ENCODE measurements around the gene NRGN. TPM values are rescaled to one million over a fixed set of nuclear protein-coding genes. Genes with fewer than 3 reads are reported as not detected.

NRGN gene
- total RNA-seq, 1 donor from 2014 or later = 4.1 TPM

DNA sequence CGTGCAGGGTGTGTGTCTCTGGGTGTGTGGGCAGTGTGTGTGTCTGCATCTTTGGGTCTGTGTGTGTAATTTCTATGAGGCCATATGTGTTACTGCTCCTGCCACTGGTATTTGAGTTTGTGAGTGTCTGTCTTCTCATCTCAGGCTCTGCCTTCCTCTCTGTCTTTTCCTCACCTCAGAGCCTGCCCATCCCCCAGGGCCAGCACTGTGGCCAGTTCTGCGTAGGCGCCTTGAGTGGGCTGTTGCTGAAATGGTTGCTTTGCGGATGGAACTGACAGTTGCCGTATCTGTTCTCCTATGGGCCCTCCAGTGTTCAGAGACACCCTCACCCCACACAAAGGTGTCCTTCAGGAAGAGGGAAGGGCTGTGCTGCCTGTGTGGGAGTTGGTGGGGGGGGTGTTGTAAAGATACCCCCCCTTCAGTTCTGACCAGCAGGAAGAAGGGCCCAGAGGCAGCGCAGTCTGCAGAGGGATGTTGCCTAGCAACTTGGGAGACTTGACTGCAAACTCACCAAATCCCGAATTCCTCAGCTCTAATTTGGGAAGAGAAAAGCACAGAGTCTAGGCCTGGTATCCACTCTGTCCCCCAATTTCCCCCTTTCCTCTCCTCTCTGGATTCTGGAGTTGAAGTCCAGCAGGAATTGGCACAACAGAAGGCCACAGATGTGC, 2.0 kb upstream of the NRGN start:
- intact Hi-C loops (cut with micrococcal nuclease) = no loop called here
- no peak for ATAC-seq
- DNase-seq = no peak

DNA sequence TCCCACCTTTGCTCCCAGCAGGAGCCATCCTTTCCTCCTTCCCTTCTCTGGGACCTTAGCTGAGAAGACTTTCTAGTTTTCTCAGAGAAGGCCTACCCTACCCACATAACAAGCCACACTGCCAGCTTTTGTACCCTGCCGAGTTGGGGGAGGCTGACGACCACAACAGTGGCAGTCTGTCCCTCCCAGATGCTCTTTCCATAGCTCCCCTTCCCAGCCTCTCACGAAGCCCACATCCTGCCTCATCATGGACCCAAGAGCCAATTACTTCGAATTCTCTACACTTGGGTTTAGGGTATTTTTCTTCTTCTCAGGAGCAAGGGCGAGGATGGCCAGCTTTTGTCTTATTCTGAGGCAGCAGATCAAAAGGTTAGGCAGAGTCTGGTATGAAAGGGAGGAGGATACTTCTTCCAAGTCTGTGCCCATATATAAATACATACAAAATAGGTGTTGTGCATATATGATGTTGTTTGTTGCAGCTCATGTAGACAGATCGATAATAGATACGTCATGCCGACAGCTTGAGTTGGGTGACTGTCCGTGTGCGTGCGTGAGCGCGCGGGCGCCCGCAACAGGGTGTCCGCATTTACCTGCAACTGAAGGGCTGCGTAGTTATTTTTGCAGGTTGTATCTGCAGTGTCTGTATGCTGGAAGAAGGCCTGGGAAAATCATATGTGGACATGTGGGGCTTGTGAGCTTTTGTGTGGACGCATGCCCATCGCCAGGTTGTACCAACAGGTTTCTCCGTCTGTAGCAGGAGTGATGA, 846 bp upstream of the NRGN start:
- intact Hi-C loops (cut with micrococcal nuclease) = no loop called here
- no peak for DNase-seq
- no peak for ATAC-seq

DNA sequence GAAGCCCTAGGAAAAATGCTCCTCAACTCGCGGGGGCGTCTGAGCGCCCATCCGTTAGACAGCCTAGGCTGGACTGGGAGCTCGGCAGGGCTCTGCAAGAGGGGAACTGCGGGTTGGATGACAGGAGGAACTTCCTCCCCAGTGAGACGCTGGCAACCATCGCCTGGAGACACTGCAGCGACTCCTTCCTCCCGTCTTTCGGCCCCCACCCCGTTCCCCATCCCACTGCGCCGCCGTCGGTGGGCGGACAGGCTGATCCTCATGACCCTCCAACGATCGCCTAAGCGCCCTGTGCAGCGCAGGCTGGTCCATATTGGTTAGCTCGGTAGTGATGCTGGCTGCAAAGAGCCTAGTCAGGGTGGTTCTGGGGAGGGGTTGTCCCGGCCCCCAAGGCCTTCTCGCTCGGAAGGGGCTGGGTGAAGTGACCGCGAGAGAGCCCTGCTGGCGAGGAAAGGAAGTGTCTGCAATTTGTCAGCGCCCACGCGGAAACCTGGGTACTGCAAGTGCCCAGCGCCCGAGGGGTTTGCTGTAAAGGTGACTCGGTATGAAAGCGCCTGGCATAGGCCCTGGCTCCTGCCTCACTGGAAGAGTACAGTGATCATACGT, 638 bp downstream of the NRGN start:
- peak; percentile 49 for DNase-seq
- peak; percentile 51 for ATAC-seq
- intact Hi-C loops (cut with micrococcal nuclease) = no loop called here

DNA sequence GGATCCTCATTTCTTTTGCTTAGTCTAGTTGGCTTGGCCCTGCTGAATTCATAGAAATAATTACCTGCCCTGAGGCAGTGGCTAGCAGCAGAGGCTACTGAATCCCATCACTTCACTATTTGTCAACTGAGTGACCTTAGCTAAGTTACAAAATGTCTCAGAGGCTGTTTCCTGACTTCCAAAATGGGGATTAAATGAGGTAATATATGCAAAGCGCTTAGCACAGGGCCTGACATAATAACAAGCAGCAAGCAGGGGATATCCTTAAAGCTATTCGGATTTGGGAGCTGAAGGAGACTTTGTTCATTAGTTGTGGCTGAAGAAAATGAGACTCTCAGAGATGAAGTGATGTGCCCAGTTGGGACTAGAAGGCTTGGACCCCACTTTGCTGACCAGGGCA, 2.8 kb downstream of the NRGN start:
- no peak for DNase-seq
- ATAC-seq = no peak
- intact Hi-C loops (cut with micrococcal nuclease) = no loop called here

DNA sequence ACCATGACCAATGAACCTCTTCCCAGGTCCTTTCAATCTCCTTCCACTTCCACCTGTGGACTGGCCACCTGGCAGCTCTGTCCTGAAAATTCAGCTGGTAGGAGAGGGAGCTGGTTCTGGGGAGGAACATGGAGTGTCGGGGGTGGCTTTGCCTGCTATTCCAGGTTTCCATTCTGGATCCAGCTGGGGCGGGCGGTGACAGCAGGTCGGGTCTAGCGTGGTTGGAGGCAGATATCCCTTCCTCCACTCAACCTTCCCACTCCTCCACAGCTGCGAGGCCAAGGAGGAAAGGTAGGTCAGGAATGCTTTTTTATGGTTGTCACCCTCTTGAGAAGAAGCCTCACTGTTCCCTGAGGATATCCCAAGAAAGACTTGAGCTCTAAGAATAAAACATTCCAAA, 3.3 kb downstream of the NRGN start:
- intact Hi-C loops (cut with micrococcal nuclease) = no loop called here
- DNase-seq = no peak
- no peak for ATAC-seq

DNA sequence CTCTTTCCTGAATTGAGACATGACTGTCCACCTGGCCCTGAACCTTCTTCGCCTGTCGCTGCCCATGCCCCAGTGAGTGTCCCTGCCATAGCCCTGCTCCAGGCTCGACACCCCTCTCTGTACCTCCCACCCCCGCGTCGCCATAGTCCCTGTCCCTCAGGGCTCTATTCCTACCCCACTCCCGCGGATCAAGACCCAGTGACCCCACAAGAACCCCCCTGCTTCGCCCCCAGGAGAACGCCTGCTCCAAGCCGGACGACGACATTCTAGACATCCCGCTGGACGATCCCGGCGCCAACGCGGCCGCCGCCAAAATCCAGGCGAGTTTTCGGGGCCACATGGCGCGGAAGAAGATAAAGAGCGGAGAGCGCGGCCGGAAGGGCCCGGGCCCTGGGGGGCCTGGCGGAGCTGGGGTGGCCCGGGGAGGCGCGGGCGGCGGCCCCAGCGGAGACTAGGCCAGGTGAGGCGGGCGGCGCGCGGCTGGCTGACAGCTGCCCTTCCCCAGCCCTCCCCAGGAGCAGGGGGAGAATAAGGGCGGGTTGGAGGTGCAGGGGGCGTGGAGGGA, 5.6 kb downstream of the NRGN start:
- ATAC-seq = no peak
- DNase-seq = no peak
- intact Hi-C loops (cut with micrococcal nuclease) = no loop called here

DNA sequence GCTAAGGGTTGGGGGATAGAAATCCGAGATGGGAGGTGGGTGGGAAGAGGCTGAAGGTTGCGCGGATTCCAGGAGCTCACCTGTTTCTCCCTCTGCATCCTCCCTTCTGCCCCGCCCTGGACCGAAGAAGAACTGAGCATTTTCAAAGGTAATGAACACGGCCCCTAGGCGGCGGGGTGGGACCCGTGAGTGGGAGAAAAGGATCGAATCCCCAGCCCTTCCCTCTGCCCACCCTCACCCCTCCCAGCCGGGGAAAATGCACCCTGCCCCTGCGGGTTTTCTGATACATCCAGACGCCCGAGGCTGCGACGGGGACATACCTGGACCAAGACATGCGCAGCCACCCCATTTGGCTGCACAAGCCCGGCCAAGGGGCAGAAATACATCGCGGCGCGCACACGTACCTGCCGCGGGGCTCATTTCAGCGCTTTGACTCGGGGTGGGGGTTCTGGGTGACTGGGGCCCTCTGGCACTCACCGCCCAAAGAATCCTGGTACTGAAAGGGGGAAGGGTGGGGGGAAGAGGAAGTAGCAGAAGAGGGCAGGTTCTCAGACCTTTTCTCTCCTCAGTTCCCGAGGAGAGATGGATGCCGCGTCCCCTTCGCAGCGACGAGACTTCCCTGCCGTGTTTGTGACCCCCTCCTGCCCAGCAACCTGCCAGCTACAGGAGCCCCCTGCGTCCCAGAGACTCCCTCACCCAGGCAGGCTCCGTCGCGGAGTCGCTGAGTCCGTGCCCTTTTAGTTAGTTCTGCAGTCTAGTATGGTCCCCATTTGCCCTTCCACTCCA, 6.3 kb downstream of the NRGN start:
- no peak for DNase-seq
- ATAC-seq = no peak
- intact Hi-C loops (cut with micrococcal nuclease) = no loop called here

DNA sequence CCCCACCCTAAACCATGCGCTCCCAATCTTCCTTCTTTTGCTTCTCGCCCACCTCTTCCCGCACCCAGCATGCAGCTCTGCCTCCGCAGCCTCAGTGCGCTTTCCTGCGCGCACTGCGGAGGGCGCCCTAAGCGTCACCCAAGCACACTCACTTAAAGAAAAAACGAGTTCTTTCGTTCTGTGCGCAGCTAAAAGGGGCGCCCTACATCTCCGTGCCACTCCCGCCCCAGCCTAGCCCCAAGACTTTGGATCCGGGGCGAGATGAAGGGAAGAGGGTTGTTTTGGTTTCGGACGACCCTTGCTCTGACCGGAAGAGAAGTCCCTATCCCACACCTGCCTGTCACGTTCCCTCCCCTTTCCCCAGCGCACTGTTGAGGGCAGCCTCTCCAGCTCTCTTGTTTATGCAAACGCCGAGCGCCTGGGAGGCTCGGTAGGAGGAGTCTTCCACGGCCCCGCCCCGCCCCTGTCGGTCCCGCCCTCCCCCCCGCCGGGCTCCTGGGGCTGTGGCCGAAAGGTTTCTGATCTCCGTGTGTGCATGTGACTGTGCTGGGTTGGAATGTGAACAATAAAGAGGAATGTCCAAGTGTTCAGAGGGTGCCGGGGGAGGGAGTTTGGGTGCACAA, 7.0 kb downstream of the NRGN start:
- intact Hi-C loops (cut with micrococcal nuclease) = no loop called here
- peak; percentile 88 for ATAC-seq

DNA sequence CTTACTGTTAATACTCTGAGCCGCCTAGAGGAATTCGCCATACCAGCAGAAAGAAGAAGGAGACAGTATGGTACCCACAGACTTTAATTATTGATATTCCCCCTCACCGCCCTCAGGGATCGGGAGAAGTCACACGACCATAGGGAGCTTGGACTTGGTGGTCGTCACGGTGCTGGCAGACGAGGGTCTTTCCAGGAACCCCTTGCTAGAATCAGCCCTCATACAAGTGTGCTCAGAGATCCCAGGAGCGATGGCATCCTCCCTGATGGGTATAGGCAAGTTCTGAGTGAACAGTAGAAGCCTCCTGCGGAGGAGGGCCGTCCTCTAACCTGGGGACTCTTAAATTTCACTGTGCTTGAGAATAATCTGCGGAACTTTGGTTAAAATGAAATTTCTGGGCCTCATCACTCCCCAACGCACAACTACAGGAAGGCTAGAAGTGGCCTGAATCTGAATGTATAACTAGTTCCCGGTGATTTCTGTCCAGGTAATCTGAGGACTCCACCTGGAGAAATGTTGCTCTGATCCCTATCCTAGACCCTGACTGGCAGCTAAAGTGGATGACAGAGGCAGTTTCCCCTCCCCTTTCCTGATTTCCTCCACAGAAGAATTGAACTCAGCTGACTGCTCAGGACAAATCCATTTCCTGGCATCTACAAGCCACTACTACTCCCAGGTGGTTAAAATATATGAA, 7.8 kb downstream of the NRGN start:
- intact Hi-C loops (cut with micrococcal nuclease) = no loop called here
- ATAC-seq = no peak
- no peak for DNase-seq

More for the DNA sequence above, 7.0 kb downstream of the NRGN start:
- DNase-seq = peak; percentile 82

DNA sequence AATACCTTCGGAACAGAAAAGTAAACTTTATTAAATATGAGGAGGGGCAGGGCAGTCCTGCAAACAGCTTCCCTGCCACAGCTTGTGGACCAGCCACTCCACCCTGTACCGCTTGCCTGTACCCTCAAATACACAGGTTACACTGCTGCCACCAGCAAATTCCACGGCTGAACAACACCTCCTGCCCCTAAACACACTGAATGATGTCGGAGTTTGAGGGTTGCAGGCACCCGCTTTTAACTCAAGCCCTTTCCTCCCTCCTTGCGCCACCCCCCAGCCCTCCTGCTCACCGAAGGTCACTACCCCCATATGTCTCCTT, 8.3 kb downstream of the NRGN start:
- intact Hi-C loops (cut with micrococcal nuclease) = no loop called here

DNA sequence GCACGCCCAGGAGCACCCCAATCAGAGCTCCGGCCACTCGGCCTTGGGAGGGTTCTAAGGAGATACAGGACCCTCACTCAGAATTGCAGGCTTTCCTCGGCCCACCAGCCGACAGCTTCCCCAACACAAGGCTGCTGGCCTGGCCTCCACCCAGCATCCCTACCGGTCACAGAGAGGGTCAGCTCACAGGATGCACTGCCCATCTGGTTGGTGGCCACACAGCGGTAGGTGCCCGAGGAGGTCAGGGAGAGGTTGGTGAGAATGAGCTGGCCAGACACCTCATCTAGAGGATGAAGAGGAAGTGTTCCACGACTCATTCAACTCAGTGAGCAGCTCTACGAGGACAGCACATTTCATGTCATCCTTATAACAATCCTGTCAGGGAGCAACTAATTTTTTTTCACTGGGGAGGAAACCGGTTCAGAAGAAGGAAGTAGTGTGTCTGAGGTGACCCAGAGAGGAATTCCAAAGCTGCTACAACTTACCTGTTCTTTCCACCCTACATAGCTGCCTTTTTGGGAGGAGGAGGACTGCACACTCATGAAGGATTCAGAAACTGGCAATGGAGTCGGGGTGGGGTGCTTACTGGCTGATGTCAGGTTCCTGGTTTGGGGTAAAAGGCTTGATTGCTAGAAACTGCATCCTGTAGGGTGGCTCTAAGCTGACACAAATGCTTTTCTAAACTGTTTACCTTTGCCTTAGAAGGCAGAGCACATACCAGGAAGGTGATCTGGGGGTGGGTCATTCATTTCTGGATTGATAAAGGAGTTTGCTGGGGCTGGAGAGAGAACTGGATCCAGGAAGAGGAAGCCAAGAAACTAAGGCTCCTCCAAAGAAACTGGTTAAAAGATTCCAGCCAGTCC, 9.0 kb downstream of the NRGN start:
- intact Hi-C loops (cut with micrococcal nuclease) = no loop called here
- no peak for DNase-seq
- ATAC-seq = no peak

More for the DNA sequence above, 8.3 kb downstream of the NRGN start:
- no peak for DNase-seq
- no peak for ATAC-seq

DNA sequence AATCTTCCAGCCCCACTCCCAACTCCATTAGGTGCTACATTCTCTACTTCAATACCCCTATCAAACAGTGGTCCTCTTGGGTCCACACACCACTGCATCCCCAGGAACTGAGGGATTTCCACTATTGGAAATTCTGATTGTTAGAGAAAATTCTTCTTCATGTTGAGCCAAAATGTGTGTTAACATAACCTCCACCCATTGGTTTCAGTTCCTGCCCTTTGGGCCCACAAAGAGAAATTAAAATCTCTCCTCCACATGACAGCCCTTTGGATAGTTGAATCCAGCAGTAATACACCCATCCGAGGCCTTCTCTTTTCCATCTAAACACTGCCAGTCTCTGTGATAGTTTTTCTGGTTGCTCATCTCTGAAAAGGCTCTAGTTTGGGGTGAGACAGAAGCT, 10.2 kb downstream of the NRGN start:
- DNase-seq (no peak), ATAC-seq (no peak)
- intact Hi-C loops (cut with micrococcal nuclease) = no loop called here

DNA sequence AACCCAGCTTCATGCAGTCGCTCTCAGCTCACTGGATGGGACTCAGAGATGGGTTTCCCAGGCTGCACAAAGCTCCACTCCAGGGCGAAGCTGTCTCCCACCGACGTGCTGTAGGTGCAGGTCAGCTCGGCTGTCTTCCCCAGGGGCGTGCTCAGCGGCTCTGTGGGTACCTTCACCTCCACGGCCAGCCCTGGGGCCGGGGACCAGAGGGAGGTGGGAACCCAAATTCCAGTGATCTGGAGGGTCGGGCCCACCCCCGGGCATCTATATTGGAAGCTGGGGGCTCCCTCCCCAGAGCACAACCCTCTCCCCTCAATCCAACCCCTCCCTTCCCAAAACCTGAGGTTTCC, 11.6 kb downstream of the NRGN start:
- ATAC-seq (no peak), DNase-seq (no peak)
- intact Hi-C loops (cut with micrococcal nuclease) = no loop called here

DNA sequence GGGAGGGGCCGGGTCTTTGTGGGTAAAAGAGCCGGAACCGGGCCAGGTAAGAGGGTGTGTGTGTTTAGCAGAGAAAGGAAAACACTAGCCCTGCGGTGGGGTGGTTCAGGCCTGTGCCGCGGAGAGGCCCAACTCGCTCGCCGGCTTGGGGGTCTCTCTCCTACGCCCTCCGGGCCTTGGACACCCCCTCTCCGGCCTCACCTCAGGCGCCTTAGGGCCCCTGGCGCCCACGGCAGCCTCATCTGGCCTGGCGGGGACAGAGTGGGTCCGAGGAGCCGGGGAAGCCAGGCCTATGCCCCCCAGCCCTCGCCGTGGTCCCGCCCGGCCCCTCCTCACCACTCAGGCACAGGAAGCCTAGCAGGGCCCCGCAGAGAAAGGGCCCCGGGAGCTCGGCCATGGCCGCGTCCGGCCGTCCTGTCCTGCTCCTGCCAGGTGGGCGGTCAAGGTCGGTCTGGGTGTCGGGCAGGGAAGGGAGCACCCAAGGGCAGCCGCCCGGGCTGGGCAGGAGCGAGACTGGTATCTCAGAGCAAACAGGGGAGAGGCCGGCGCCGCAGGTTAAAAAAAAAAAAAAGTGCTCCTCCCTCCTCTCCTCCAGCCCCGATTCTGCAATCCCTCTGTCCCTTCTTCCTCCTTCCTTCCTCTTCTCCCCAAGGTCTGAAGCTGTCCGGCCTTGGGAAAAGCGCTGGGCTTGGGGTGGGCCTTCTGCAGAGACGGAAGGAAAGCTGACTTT, 12.2 kb downstream of the NRGN start, which contains the start of gene VSIG2:
Gene VSIG2 (minus strand): TSS at position 515 of the 730 bp plus-strand sequence. CDS start 118 bp downstream, at position 397.
- DNase-seq = no peak
- no peak for ATAC-seq
- intact Hi-C loops (cut with micrococcal nuclease) = no loop called here

DNA sequence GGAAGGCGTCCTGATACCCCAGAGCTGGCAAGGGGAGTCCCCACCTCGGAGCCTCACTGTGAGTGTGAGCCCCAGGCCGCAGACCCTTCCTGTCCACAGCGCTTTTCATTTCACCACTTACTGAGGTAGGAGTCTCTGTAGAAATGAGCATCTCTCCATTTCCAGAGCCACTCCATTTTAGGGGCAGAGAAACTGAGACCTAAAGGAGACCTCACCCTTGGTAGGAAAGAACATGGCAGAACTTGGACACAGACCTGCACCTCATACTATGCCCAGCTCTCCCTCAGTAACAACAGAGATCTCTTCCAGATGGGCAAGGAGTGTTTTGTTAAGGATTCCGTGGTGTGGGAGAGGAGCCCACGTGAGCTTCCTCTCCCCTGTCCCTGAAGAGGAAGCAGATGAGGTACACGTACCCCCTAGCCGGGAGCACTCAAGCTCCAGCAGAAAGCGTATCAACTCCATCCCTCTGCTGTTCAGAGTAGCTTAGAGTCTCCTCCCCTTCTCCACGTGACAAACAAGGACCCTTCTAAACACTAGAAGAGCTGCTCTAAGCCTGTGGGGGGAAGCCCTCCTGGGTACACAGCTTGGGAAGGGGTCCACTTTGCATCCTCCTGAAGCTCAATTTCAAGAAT, 12.8 kb downstream of the NRGN start:
- intact Hi-C loops (cut with micrococcal nuclease) = no loop called here
- ATAC-seq = no peak
- DNase-seq = no peak

DNA sequence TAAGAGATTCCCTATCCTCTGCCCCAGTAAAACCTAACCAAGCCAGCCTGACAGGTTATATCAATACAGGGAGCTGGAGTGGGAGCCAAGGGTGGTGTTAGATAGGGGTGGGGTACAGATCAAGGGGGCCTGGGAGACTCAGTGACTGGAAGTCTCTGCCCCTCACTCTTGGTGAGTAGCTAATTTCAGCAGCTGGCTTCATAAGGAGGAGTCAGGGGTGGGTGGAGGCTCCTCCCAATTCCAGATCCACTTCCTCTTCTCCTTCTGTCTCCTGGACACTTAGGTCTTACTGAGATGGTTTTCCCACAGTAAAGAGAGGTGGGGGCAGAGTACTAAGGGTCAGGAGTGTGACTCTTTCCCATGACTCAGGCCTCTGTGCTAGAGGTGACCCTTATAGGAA, 13.5 kb downstream of the NRGN start:
- ATAC-seq (no peak), DNase-seq (no peak)
- intact Hi-C loops (cut with micrococcal nuclease) = no loop called here

DNA sequence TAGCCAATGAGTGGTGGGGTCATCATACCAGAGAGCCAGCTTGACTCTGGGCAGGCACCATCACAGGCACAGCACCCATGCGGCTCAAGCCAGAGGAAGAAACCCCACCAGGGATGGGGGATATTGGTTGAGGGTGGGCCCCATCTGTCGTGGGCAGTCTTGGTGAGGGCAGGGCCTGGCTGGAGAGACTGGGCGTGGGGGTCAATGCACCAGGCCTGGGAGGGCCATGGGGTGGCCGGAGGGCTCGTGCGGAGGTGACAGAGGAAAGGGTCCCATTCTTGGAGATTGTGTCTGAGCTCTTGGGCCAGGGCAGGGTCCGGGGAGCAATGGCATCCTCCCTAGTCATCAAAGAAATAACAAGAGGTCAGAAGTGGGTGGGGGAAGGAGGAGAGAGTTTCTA, 13.9 kb downstream of the NRGN start:
- DNase-seq (no peak), ATAC-seq (no peak)

More for the DNA sequence above, 13.9 kb downstream of the NRGN start:
- intact Hi-C loops (cut with micrococcal nuclease) = no loop called here
